Activated naive CD4-positive, alpha-beta T cell treated with anti-CD3 and anti-CD28 coated beads, Interleukin-2, amount 10 ng/mL, durations not matched to agents 7 days and 5 days (primary cell): ENCODE data around the gene ZNF423.

Experiments used
- CTCF ChIA-PET: fragments of 350-600 bp; sonication (Branson Sonifier 250); formaldehyde crosslinking; loops from one replicate; lab custom pipeline; 2021; ENCODE audit warnings: antibody characterized with exemption; lab: Charles Lee
- DNase-seq: peaks from one replicate; pipeline ENCODE4 v3.0.0-alpha.2; 2020
- H3K27ac Mint-ChIP-seq: one replicate; pipeline ENCODE4 v1.8.0; 2021; ENCODE audit warnings: mild to moderate bottlenecking, moderate library complexity, mixed read lengths
- H3K27me3 Mint-ChIP-seq: one replicate; pipeline ENCODE4 v1.8.0; 2021; ENCODE audit warnings: mild to moderate bottlenecking, mixed read lengths
- H3K36me3 Mint-ChIP-seq: one replicate; pipeline ENCODE4 v1.8.0; 2021; ENCODE audit warnings: mixed read lengths
- H3K4me1 Mint-ChIP-seq: one replicate; pipeline ENCODE4 v1.8.0; 2021; ENCODE audit warnings: mixed read lengths
- H3K4me3 Mint-ChIP-seq: one replicate; pipeline ENCODE4 v1.8.0; 2021; ENCODE audit warnings: mild to moderate bottlenecking, moderate library complexity, mixed read lengths
- H3K9me3 Mint-ChIP-seq: one replicate; pipeline ENCODE4 v1.8.0; 2021; ENCODE audit warnings: mixed read lengths

Gene ZNF423

DNA sequence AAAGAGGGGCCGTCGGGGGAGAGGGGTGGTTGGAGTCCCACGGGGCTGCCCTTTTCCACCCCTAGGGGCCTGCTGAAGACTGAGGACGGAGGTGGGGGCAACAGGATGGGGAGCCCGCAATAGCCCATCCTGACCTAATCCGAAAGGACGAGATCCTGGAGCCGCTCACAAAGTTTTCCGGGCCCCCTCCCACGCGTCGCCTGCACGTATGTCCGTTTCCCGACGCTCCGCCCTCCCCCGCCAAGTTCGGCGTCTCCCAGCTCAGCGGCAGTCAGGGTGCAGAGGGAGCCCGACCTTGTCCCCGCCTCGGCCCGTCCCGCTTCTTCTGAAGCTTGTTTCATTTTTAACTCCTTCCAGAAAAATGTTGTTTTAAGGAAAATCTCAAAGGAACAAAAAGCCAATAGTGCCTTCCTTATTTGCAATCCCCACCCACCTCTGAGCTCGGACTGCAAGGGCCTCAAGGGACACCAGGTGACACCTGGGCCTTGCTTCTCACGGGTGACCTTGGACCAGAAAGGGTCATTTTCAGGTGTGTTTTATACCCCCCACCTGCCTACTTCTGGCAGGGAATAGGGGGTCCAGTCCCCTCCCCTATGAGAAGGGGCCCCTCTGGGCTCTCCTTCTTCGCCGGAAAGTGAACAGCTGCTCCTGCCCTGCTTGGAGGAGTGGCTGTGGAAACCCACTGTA is 3.4 kb upstream of the ZNF423 start:
- Mint-ChIP-seq H3K4me1 (peaks cover 16% of the 10 kb centered on the region), H3K36me3 (peaks cover 1% of the 10 kb centered on the region)
- CTCF ChIA-PET, result interaction anchor here (0.9 to 1.7 kb wide), 4 partner anchors 9 to 18 kb away, joined by 3 to 7 read pairs (median 3); no protein-coding TSS in a partner anchor

DNA sequence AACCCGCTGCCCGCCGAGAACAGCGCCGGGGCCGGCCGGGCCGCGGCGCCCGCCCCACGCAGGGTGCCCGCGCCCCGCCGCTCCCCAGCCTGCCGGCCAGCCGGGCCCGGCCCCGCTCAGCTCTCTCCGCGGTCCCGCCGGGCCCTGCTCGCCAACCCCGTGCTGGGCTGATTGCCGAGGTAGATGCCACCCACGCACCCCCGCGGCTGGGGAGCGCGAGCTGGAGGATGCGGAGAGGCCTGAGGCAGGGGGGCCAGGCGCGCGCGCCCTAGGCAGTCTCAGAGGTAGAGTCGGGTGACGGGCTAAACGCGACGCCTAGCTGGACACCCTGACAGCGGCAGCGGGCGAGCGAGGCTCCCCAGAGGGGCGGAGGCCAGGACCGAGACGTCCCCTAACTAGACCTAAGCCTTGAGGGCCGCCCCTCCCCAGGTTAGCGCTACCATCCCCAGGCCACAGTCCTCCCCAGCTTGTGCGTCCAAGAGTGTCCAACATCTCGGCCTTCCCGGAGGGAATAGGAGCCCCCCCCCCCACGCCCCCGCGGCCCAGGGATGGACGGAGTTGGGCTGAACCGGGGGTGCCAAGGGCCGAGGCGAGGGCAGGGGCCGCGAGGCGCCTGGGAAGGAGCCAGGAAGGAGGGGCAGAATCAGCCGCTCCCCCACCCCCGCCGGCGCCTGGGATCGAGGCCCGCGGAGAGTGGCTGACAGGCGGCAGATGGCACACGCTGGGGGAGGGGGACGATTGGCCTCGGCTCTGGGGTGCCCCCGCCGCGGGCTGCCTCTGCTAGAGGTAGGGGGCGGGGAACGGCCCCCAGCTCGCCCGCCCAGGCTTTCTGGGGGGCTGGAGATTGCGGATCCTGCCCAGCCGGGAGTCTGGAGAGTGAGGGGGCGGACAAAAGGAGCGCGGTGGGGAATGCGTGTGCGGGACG is 2.5 kb upstream of the ZNF423 start:
- Mint-ChIP-seq H3K27ac (no peak overlapping the region), H3K27me3 (peaks cover 91% of the 10 kb centered on the region), H3K4me3 (peak overlapping the region; percentile 12), H3K4me1 (peaks cover 17% of the 10 kb centered on the region), H3K36me3 (peaks cover 1% of the 10 kb centered on the region), H3K9me3 (no peaks in the 10 kb centered on the region)
- CTCF ChIA-PET, result interaction anchor here (0.6 to 1.7 kb wide), 15 partner anchors 8 to 430 kb away, joined by 3 to 11 read pairs (median 3); no protein-coding TSS in a partner anchor
- DNase-seq, result peak; percentile 39

More for the DNA sequence above, 3.4 kb upstream of the ZNF423 start:
- Mint-ChIP-seq H3K9me3 (no peaks in the 10 kb centered on the region), H3K27ac (no peak overlapping the region), H3K27me3 (peaks cover 87% of the 10 kb centered on the region), H3K4me3 (peak overlapping the region; percentile 12)
- DNase-seq, result no peak

DNA sequence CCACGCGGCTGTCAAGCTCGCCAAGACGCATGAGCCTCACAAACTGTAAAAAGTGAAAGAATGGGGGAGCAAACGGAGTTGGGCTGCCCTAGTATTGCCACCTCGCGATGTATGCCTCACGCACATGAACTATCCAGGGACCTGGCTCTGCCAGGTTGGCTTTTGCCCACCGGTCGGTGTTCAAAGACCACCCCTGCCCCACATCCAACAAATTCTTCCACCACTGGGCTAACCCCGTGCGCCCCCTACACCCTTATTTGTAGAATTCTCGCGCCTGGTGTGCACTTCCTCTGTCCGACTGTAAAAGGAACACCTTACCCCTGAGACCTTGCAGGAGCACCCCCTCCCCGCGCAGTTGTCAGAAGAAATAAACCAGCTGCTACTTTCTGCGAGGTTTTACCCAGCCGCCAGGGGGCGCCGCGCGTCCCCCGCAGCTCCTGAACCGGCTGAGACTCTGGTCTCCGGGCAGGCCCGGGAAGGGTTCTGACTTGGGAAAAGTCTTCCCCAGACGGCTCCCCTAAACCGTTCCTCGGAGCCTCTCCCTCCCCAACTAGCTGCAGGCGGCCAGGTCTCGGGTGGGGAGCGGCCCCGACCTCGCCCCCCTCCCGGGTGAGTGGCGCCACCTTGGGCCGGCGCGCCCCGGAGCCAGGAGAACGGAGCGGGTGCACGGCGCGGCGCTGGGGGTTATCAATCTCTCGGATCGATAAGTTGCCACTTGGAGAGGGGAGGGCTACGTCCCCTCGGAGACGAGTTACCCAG is 1.7 kb upstream of the ZNF423 start:
- peak overlapping the region; percentile 55 for H3K27ac Mint-ChIP-seq
- DNase-seq, result peak; percentile 61
- peaks cover 95% of the 10 kb centered on the region for H3K27me3 Mint-ChIP-seq
- no peaks in the 10 kb centered on the region for H3K9me3 Mint-ChIP-seq
- H3K4me3 Mint-ChIP-seq, result peak overlapping the region; percentile 74
- H3K4me1 Mint-ChIP-seq, result peaks cover 17% of the 10 kb centered on the region
- CTCF ChIA-PET, result interaction anchor here (0.6 to 1.6 kb wide), 16 partner anchors 9 to 429 kb away, joined by 3 to 11 read pairs (median 4); no protein-coding TSS in a partner anchor
- H3K36me3 Mint-ChIP-seq, result peaks cover 1% of the 10 kb centered on the region

DNA sequence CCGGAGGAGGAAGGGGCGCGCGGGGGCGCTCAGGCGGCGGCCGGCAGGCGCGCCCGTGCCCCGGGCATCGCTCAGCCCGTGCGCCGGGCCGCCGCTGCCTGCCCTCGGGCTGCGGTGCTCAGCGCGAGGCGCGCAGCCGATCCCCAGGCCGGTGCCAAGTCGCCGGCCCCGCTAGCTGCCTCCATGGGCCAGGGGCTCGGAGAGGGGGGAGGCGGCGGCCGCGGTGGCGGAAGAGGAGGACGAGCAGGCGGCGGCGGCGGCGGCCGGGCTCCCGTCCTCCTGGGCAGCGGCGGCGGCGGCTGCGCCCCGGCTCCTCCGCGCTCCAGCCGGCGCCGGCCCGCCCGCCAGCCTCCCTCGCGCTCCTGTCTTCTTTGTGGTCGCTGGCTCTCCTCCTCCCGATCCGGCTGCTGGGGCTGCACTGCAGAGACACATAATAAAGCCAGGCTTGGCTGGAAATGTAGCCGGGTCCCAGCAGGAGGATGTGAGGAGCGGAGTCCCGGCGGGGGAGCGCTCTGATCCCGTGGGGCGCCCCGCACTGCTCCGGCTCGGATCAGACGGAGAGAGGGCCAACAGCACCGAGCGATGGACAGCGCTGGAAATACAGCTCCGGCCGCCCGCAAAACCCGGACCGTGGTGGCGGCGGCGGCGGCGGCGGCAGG is 889 bp upstream of the ZNF423 start:
- H3K4me3 Mint-ChIP-seq, result peak overlapping the region; percentile 69
- H3K27ac Mint-ChIP-seq, result no peak overlapping the region
- peak; percentile 38 for DNase-seq
- H3K27me3 Mint-ChIP-seq, result peaks cover 95% of the 10 kb centered on the region
- CTCF ChIA-PET, result interaction anchor here (0.6 to 1.6 kb wide), 12 partner anchors 10 to 407 kb away, joined by 3 to 11 read pairs (median 4); no protein-coding TSS in a partner anchor
- H3K9me3 Mint-ChIP-seq, result no peaks in the 10 kb centered on the region
- H3K36me3 Mint-ChIP-seq, result peaks cover 1% of the 10 kb centered on the region
- H3K4me1 Mint-ChIP-seq, result peaks cover 17% of the 10 kb centered on the region

DNA sequence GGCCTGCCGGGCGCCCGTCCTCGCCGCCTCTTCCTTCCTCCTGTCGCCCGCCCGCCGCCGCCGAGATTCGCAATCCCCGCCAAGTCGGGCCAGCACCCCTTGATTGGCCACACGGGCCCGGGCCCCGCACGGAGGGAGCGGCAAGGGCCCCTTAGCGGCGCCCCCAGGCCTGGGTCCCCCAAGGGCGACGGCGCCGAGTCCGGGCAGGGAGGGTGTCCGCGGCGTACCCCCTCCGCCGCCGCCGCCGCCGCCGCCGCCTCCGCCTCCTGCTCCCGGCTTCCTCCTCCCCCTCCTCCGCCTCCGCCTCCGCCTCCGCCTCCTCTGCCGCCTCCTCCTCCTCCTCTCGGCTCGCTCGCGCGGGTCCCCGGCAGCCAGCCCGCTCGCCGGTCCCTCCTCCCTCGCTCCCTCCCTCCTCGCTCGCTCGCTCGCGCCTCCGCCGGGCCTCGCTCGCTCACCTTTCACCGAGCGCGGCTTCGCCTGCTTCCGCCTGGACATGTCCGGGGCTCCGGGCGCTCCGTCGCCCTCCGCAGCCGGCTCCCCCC is 561 bp downstream of the ZNF423 start:
- Mint-ChIP-seq H3K4me3 (peak overlapping the region; percentile 56), H3K9me3 (no peaks in the 10 kb centered on the region), H3K36me3 (peaks cover 1% of the 10 kb centered on the region), H3K27me3 (peaks cover 93% of the 10 kb centered on the region), H3K4me1 (peaks cover 17% of the 10 kb centered on the region), H3K27ac (no peak overlapping the region)
- DNase-seq, result peak; percentile 88
- CTCF ChIA-PET, result no interaction called here

DNA sequence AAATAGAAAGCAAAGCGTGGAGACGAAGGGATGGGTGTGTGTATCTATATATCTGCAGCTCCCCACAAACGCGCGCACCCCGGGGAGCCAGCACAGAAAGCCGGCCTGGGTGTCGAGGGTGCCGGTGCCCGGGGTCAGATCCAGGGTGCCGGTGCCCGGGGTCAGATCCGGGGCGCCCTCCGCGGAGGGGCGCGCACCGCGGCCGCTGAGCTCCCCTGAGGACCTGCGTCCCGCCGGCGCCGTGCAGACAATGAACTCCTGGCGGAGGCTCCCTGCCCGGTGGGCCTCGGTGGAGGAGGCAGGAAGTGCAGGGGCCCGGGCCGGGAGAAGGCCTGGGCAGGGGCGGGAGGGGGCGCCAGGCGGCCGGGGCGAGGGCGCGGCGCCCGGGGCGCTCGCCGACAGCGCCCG is 1.1 kb downstream of the ZNF423 start:
- Mint-ChIP-seq H3K9me3 (no peaks in the 10 kb centered on the region), H3K27me3 (peaks cover 91% of the 10 kb centered on the region), H3K36me3 (peaks cover 1% of the 10 kb centered on the region), H3K27ac (no peak overlapping the region), H3K4me3 (peak overlapping the region; percentile 54), H3K4me1 (peaks cover 17% of the 10 kb centered on the region)
- DNase-seq, result peak; percentile 39
- CTCF ChIA-PET, result no interaction called here

DNA sequence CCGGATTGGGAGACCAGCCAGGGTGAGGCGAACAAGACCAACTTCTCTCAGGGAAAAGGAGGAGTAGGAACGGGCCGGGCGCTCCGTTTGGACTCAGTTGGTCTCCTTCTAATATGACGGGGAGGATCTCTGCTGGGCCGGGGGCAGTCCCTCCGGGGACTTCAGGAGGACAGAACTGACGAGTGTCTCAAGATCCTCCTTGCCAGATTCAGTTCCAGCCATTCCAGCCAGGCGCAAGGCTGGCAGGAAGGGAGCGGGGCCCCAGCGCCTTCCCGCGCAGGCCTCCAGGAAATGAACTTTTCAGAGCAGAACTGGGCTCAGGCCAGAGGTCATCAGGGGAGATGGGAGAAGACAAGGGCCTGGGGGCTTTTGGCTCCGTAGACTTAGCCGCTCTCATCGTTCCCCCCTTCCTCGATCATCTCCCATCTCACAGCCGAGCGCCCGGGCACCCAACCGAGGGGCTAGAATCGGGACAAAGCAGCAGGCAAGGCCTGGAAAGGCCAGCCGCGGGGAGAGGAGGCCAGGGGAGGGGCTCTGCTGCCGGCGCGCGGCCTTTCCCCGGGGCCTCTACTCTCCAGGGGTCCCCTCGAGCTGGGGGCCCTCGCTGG is 1.6 kb downstream of the ZNF423 start:
- Mint-ChIP-seq H3K27ac (no peak overlapping the region), H3K36me3 (peaks cover 1% of the 10 kb centered on the region), H3K4me3 (peak overlapping the region; percentile 54), H3K27me3 (peaks cover 90% of the 10 kb centered on the region), H3K9me3 (no peaks in the 10 kb centered on the region), H3K4me1 (peaks cover 12% of the 10 kb centered on the region)
- CTCF ChIA-PET, result no interaction called here
- no peak for DNase-seq

DNA sequence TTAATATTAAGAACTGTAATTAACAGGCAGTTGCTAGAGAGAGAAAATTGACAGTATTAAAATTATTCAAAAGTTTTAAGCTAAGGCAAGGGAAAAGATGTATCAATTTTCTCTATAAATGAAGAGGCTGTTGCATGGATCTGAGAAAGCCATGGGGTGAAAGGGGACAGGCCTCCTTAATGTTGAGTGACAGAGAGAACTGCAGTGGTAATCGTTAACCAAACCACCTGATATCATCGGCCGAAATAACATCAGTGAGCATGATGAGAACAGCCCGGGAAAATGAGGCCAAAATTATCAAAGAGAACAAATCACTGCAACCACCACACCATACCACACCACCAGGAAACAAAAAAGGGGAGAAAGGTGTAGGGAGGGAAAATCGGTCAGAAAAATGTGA is 3.6 kb downstream of the ZNF423 start:
- Mint-ChIP-seq H3K9me3 (no peaks in the 10 kb centered on the region), H3K27ac (no peak overlapping the region), H3K27me3 (peaks cover 86% of the 10 kb centered on the region), H3K4me1 (peaks cover 4% of the 10 kb centered on the region), H3K36me3 (no peaks in the 10 kb centered on the region), H3K4me3 (no peak overlapping the region)
- CTCF ChIA-PET, result interaction anchor here (0.8 kb wide), 1 partner anchor 410 kb away, joined by 3 read pairs; no protein-coding TSS in a partner anchor
- DNase-seq, result no peak

DNA sequence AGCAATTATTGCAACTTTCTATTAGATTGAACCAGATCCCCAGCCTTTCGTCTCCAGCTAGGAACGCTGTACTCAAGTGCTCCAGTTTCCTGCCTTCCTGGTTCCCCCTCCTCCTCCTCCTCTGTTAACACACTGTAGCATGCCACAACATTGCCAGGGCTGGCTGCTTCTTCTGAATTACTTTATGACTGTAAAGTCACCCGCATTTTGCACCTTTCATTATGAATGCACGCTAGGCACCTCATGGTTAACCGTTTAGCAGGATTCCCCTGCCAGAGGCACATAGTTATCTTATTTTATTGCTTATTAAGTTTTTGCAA is 4.5 kb downstream of the ZNF423 start:
- H3K27me3 Mint-ChIP-seq, result peaks cover 82% of the 10 kb centered on the region
- no peak overlapping the region for H3K27ac Mint-ChIP-seq
- H3K36me3 Mint-ChIP-seq, result no peaks in the 10 kb centered on the region
- H3K4me1 Mint-ChIP-seq, result peaks cover 2% of the 10 kb centered on the region
- H3K4me3 Mint-ChIP-seq, result no peak overlapping the region
- CTCF ChIA-PET, result no interaction called here
- no peak for DNase-seq
- no peaks in the 10 kb centered on the region for H3K9me3 Mint-ChIP-seq

DNA sequence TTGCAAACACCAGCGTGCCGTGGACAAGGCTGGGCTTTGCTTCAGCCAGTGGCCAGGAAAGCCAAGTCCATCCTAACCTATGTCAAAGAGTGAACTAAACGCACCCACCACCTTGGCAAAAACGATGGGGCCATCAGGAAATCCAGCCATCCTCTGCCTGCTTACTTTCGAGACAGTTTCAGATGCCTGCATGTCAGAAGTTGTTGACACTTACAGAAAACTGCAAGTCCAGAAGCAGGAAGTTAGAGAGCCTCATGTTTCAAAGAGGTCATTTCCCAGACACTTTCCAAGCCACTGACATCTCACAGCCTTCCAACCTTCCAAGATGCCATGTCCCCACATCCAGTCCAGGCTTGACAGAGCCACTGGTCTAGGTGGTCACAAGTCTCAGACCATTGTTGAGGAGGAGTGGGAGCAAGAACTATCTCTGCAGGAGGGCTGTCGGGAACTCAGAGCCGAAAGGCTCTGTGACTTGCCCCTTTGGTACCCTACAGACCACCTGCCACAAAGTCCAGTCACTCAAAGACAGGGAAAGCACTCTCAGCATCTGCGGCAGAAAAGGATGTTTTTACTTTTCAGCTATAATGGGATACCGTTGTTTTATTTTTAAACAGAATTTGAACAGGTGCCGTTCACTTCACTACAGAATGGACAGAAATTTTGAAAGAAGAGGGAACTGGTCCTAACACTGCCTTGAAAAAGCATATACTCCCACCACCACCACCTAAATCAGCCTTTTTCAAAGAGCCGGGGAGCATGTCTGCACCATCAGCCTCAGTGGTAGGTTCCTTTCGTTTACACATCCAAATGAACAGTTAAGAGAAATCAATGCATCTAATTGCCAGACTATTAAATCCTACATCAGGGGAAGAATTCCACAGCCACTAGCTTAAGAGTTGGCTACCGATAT is 5.1 kb downstream of the ZNF423 start:
- DNase-seq, result no peak
- Mint-ChIP-seq H3K4me3 (no peak overlapping the region), H3K27me3 (peaks cover 82% of the 10 kb centered on the region), H3K27ac (no peak overlapping the region), H3K4me1 (peaks cover 2% of the 10 kb centered on the region), H3K36me3 (no peaks in the 10 kb centered on the region), H3K9me3 (no peaks in the 10 kb centered on the region)
- CTCF ChIA-PET, result no interaction called here

DNA sequence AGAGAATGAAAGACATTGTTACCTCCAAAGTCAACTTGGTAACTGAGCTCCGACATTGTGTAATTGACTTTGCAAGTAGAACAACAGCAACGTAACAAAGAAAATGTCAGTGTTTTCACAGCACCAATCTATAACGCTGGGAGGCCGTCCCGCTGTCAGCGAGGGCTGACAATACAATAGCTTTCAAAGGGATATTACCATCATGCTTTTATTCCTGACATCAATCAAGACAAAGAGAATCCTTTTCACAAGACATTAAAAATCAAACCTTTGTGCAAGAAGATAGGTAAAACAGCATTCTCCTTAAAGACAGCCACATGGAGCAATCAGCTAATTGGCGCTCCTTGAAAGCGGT is 6.2 kb downstream of the ZNF423 start:
- Mint-ChIP-seq H3K9me3 (no peaks in the 10 kb centered on the region), H3K4me3 (no peak overlapping the region), H3K4me1 (peaks cover 2% of the 10 kb centered on the region), H3K27ac (no peak overlapping the region), H3K36me3 (no peaks in the 10 kb centered on the region), H3K27me3 (peaks cover 76% of the 10 kb centered on the region)
- no peak for DNase-seq
- CTCF ChIA-PET, result interaction anchor here (0.6 to 0.7 kb wide), 2 partner anchors 10 to 150 kb away, joined by 3 read pairs; no protein-coding TSS in a partner anchor

DNA sequence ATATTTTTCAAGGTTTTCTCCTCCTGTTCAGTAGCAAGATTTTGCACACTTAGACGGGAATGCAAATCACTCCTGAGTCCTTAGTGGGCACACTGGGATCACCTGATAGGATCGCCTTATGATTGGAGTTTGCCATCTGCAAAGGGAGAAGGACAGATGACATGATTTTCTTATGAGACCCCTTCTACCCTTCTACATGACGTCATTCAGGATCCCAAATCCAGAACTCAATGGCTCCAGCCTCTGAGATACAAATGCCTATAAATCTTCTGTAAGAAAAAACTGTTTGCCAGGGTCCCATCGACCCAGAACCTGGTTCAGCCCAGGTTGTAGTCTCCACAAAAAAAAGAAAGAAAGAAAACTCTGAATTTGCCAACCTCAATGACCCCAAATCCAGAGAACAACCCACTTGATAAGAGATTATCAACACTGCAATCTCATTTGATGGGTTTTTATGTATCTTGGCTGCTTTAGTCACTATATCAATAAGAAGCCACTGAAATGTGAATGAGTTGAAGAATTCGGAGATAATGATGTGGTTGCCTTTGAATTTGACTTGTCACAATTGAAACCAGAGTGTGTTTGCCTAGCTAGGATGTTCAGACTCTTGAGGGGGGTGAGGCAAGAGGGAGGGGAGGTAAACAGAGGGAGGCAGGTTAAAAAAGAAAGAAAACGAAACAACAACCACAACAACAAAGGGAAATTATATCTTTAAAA is 6.7 kb downstream of the ZNF423 start:
- no peak overlapping the region for H3K27ac Mint-ChIP-seq
- CTCF ChIA-PET, result interaction anchor here (0.6 to 0.7 kb wide), 2 partner anchors 10 to 151 kb away, joined by 3 read pairs; no protein-coding TSS in a partner anchor
- H3K9me3 Mint-ChIP-seq, result no peaks in the 10 kb centered on the region
- peaks cover under 1% of the 10 kb centered on the region for H3K4me1 Mint-ChIP-seq
- no peaks in the 10 kb centered on the region for H3K36me3 Mint-ChIP-seq
- no peak overlapping the region for H3K4me3 Mint-ChIP-seq
- DNase-seq, result no peak
- H3K27me3 Mint-ChIP-seq, result peaks cover 70% of the 10 kb centered on the region
